HG02623 (cell line): ENCODE measurements around the gene TRAIP.

Experiments used
- ATAC-seq: cut with Tn5 transposase; IDR thresholded peaks from one replicate; pipeline ENCODE4 v1.9.1; 2021; ENCODE audit warnings: moderate library complexity; ENCODE audit not compliant: unreplicated experiment

Gene TRAIP

GRCh38 chr3:49876567-49876966 is 20.2 kb upstream of the TRAIP start:
- ATAC-seq, result no peak

- ATAC-seq, result no peak
These were observed 17.3 kb upstream of the TRAIP start for GRCh38 chr3:49873623-49874022.

DNA sequence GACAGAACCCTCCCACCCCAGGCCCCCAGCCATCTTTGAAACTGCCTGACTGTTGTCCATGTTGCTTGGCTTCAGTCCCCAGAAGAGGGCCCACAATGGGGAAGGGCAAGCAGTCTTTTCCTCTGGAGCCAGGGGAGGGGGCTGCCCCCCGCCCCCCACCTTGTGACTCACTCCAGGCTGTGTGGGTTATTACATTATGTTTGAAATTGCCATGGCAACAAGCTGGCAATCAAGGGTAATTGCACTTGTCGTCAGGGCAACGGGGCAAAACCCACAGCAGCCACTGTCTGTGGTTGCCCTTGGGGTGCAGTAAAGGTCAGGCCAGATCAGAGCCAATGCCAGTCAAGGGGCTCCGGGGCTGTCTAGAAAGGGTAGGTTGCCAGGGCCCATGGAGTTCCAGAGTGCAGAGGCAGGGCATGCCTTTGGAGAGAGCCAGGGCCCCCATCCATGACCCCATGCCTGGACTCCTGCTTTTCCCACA is 16.5 kb upstream of the TRAIP start:
- no peak for ATAC-seq

DNA sequence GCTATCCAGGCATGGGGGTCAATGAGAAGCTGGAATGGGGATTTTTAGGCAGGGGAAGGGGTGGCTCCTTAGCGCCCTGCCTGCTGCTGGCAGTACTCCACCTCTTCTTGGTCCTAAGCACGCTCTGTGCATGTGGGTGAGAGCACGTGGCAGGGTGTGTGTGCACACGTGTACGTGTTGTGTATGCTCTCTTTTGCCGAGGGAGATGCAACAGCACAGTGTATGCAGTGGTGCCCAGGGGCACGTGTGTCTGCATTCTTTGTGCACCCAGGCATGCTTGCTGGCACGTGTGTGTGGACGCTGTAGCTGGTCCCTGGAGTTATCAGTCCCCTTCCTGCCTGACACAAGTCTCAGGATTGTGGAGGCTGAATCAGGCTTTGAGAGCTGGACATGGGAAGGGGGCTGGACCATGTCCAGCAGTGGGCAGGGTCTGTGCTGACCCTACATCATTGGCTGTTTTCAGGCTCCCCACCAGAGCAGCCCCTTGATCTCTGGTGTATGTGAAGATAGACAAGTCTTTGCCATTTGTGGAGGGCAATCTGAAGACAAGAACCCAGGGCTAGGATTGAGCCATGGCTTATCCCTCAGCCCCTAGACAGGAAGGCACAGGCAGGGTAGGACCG is 15.3 kb upstream of the TRAIP start:
- no peak for ATAC-seq

GRCh38 chr3:49869525-49870126 is 13.3 kb upstream of the TRAIP start, which contains the start of gene CAMKV:
CAMKV (minus strand) TSS chr3:49869906; CDS start chr3:49862388, 7,518 bp downstream.
- ATAC-seq, result no peak

DNA sequence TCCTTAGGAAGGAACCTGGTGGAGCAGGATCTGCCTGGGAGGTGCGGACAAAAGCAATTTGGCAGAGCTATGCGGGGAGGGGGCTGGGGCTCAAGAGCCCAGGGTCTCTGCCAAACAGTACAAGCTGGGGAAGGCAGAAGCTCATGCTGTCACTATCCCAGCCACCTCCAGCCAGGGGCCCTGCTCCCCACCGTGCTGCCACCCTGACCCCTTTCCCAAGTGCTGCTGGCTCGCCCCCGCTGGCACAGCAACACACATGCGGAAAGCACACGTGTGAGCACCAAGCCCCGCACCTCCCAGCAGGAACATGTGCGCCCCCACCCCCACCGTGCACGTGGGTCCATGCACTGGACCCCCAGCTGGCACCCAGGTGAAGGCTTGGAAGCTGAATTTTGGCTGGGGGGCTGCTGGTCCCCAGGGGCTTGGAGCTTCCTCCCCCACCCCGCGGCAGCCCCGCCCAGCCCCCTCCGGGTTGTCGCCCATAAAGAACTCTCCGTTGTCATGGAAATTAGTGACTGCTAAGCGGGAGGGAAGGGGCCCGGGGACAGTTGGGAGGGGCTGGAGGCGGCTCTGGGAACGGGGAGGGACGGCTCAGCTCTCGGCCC is 12.6 kb upstream of the TRAIP start:
- no peak for ATAC-seq

GRCh38 chr3:49867871-49868321 is 11.5 kb upstream of the TRAIP start:
- ATAC-seq, result no peak

DNA sequence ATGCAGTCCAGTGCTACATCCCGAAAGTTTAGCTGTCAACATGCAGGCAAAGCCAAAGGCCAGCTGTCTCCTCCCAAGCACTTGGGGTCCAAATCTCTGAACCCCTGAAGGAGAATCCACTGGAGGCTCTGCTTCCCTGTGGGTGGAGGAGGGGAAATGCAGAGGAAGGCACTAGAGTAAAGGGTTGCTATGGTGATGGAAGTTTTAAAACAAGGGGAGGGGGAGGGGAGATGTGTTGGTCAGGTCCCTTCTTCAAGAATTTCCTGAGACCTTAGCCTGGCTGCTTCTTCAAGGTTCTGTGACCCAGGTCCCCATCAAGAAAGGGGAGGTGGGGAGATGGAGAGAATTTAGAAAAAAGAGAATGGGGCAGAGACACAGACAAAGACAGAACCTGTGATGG is 11.0 kb upstream of the TRAIP start:
- no peak for ATAC-seq

DNA sequence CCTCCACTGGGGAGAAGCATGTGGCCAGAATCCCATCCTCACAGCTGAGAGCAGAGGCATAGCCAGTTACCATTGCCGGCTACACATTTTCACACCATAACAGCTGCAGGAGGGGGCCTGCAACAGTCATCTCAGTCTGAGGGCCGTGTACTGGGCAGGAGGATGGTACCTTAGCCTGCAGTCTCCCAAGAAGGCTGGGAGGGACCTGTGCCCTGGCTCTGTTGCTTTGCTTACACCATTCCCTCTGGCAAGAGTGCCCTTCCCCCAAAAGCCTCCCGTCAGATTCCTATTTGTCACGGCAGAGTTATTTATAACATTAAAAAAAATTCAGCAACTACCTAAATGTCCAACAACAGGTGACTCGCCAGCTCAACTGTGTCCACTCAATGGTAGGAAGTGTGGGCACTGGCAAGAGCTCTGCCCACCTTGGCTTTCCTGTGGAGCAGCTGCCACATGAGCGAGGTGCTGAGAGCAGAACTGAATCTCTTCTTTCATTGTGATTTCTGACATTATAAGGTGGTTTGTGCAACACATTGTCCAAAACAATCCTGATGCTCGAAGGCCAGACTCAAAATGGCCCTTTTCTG is 8.9 kb upstream of the TRAIP start:
- no peak for ATAC-seq

DNA sequence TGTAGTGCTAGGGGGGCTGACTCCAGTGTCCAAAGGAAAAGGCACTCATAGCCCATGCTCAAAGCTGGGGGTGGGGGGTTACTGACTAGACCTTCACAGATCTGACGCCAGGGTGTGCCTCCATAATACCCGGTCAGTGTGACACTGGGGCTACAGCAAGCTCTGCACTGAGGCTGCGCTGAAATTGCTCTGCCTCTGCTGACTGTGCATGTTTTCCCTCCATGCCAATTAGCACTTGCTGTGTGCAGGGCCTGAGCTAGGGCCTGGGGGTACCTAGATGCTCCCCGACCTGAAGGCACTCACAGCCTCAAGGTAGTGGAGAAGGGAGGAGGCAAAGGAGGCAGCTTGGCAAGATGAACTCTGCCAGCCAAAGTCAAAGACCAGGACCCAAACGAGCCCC is 8.1 kb upstream of the TRAIP start:
- ATAC-seq, result no peak

- no peak for ATAC-seq
These were observed 3.4 kb upstream of the TRAIP start for GRCh38 chr3:49859576-49860305.

DNA sequence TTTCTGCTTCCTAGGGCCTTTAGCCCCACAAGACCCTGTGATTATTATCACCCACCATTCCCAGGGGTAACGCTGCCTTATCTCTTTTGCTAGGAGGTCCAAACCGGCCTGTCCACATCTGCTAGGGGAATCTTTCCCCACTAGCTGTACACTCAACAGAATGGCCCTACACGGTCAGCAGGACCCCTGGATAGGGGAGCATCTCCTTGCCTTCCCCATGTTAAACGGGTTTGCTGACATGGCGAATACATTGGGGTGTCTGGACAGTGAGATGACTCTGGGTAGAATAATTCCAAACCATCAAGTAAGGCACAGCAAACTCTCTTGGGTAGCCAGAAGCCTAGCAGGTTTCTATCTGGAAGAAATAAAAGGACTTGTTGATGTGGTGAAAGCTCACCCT is 702 bp downstream of the TRAIP start:
- no peak for ATAC-seq

GRCh38 chr3:49845694-49846093 is 10.7 kb downstream of the TRAIP start:
- no peak for ATAC-seq

GRCh38 chr3:49844464-49845183 is 11.7 kb downstream of the TRAIP start:
- ATAC-seq, result no peak

- ATAC-seq, result no peak
These were observed 13.4 kb downstream of the TRAIP start for GRCh38 chr3:49842843-49843517.

DNA sequence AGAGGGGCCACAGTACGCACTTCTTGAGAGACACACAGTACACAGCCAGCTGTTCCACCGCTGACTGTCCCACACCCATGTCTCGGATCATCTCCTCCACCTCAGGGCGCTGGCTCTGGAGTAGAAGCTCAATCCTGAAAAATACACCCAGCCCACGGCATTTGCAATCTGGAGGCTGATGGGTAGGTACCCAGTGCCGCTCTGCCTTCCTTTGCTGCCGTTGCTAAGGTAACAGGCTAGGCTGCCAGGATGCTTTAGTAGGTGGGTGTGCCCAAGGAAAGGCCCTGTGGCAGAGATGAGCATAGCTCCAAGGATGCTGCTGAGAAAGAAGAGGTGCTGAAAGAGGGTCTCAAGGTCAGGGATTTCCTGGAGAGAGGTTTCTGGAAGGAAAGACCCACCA is 14.6 kb downstream of the TRAIP start:
- ATAC-seq, result no peak

GRCh38 chr3:49841126-49841696 is 15.2 kb downstream of the TRAIP start:
- ATAC-seq, result no peak

- ATAC-seq, result no peak
These were observed 16.0 kb downstream of the TRAIP start for GRCh38 chr3:49840388-49840787.

DNA sequence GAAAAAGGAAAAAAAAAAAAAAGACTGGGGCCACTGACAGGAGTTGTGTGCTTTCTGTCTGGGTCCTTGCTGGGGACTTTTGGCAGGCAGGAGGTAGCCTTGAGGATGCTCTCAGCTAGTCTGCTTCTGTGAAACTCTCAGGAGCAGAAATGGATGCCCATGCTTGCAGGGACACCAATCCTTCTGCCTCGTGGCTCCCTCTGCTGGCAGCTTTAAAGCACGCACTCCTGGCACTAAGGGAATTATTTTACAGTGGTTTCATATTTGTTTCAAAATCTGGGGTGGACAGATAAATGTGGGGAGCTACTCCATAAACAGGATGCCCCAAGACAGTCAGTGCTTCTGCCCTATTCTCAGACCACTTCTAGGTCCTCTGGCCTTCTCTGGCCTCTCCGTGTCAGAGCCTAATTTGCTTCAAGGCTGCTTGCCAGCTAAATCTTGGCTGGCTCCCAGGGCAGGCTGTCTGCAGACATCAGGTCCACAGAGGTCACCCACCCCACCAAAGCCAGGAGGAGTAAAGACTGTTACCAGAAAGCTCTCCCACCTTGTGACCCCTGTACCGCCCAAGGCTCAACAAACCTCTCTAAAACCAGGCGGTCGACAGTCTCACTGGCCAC is 17.1 kb downstream of the TRAIP start:
- no peak for ATAC-seq
